ENCODE data around the gene PDLIM4. TPM values are rescaled to one million over a fixed set of nuclear protein-coding genes. Genes with fewer than 3 reads are reported as not detected.

Gene PDLIM4
- polyA plus RNA-seq, 2 of the 4 experiments (the other 2 are of a cell fraction): 0.09 TPM; not detected in 1

DNA sequence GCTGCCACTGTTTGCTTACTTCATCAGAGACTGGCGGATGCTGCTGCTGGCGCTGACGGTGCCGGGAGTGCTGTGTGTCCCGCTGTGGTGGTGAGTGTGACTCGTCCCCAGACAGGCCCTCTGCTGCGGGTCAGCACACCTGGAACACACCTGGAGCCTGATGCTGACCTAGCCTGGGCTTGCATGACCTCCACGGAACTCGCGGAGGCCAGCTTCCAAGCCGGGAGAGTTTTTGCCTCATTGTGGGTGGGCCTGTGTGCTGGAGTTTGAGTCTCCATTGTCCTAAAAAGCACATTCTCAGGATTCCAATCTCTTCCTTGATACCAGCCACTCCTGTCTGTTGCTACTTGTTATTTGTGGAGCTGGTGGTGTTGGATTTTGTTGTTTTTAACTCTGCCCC is 64.8 kb downstream of the PDLIM4 start:
- Histone ChIP-seq H3K9me3 (no peaks in the 10 kb centered on the region), H3K4me3 (no peak overlapping the region), H3K4me2 (no peak overlapping the region), H3K4me1 (peaks cover 6% of the 10 kb centered on the region; the same call in 2 of the 3 replicates), H3K27ac (no peak overlapping the region)
- DNase-seq (ENCODE audit: low read depth in 1 of 2, low spot score in 1 of 2) (no peak), FAIRE-seq (no peak), ATAC-seq (no peak)
- ChIA-PET POLR2A (no interaction called here), CTCF (interaction anchor here (2.0 kb wide), 1 partner anchor 29 kb away, joined by 5 read pairs; no protein-coding TSS in a partner anchor)
- TF ChIP-seq NR3C1 (IDR thresholded peaks at IDR 0.05): no peak
- no peak for TF ChIP-seq ZFP36 (IDR thresholded peaks at IDR 0.05; ENCODE audit: borderline replicate concordance, partially characterized antibody)
- no peak for TF ChIP-seq FOXS1 (CRISPR knock-in tag; IDR thresholded peaks at IDR 0.05)
- no peak for TF ChIP-seq PBX3 (IDR thresholded peaks at IDR 0.05)
- TF ChIP-seq HES2 (IDR thresholded peaks at IDR 0.05): no peak
- TF ChIP-seq SMC3 (IDR thresholded peaks at IDR 0.05): no peak
- TF ChIP-seq CBX2 (IDR thresholded peaks at IDR 0.05; ENCODE audit: borderline replicate concordance, low read depth): no peak
- no peak for TF ChIP-seq ZNF302 (CRISPR knock-in tag; IDR thresholded peaks at IDR 0.05)
- no peak for TF ChIP-seq BCL3 (IDR thresholded peaks at IDR 0.05)
- no peak for TF ChIP-seq PHF8 (IDR thresholded peaks at IDR 0.05; ENCODE audit: borderline replicate concordance, low read depth)
- TF ChIP-seq, protein P1, sequence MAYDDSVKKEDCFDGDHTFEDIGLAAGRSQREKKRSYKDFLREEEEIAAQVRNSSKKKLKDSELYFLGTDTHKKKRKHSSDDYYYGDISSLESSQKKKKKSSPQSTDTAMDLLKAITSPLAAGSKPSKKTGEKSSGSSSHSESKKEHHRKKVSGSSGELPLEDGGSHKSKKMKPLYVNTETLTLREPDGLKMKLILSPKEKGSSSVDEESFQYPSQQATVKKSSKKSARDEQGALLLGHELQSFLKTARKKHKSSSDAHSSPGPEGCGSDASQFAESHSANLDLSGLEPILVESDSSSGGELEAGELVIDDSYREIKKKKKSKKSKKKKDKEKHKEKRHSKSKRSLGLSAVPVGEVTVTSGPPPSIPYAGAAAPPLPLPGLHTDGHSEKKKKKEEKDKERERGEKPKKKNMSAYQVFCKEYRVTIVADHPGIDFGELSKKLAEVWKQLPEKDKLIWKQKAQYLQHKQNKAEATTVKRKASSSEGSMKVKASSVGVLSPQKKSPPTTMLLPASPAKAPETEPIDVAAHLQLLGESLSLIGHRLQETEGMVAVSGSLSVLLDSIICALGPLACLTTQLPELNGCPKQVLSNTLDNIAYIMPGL (CRISPR knock-in tag; IDR thresholded peaks at IDR 0.05; ENCODE audit: borderline replicate concordance): no peak
- TF ChIP-seq, protein P2, sequence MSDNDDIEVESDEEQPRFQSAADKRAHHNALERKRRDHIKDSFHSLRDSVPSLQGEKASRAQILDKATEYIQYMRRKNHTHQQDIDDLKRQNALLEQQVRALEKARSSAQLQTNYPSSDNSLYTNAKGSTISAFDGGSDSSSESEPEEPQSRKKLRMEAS (IDR thresholded peaks at IDR 0.05): no peak
- no peak for TF ChIP-seq TFCP2L1 (CRISPR knock-in tag; IDR thresholded peaks at IDR 0.05)
- TF ChIP-seq POLR2A (IDR thresholded peaks at IDR 0.05; ENCODE audit: low read length): no peak
- TF ChIP-seq, protein P3, sequence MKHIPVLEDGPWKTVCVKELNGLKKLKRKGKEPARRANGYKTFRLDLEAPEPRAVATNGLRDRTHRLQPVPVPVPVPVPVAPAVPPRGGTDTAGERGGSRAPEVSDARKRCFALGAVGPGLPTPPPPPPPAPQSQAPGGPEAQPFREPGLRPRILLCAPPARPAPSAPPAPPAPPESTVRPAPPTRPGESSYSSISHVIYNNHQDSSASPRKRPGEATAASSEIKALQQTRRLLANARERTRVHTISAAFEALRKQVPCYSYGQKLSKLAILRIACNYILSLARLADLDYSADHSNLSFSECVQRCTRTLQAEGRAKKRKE (CRISPR knock-in tag; IDR thresholded peaks at IDR 0.05; ENCODE audit: low read depth): no peak
- no peak for TF ChIP-seq JUNB (IDR thresholded peaks at IDR 0.05)
- 86% methylated on average over 10 of the region's 11 CpGs for WGBS (ENCODE audit: missing lambda C conversion rate)

Other genes with a start within 250 kb of the PDLIM4 start
- gene ACSL6, start 246.0 kb upstream of the PDLIM4 start, polyA plus RNA-seq (2011; rRNA removed): 0.05 and 0.09 TPM in 2 replicates
- 0.05 to 0.07 TPM (median 0.06 TPM) in 3 replicates for gene ACSL6, start 246.0 kb upstream of the PDLIM4 start, polyA plus RNA-seq (2017; fragmentation: RNase III; extraction: RNeasy Plus Mini Kit Qiagen cat#74134 plus additional on column Dnase treatment)
- gene IL3, start 197.0 kb upstream of the PDLIM4 start, polyA plus RNA-seq (2011; rRNA removed): not detected in 2 replicates
- not detected in 3 replicates for gene IL3, start 197.0 kb upstream of the PDLIM4 start, polyA plus RNA-seq (2017; fragmentation: RNase III; extraction: RNeasy Plus Mini Kit Qiagen cat#74134 plus additional on column Dnase treatment)
- gene CSF2, start 183.9 kb upstream of the PDLIM4 start, polyA plus RNA-seq (2011; rRNA removed): 0.21 TPM in 1 of 2 replicates, not detected in the other
- gene CSF2, start 183.9 kb upstream of the PDLIM4 start, polyA plus RNA-seq (2017; fragmentation: RNase III; extraction: RNeasy Plus Mini Kit Qiagen cat#74134 plus additional on column Dnase treatment): 0.34 TPM in 1 of 3 replicates, not detected in the others
- gene P4HA2, start 29.8 kb upstream of the PDLIM4 start, polyA plus RNA-seq (2011; rRNA removed): 45.0 and 64.9 TPM in 2 replicates
- 35.1 to 40.3 TPM (median 36.4 TPM) in 3 replicates for gene P4HA2, start 29.8 kb upstream of the PDLIM4 start, polyA plus RNA-seq (2017; fragmentation: RNase III; extraction: RNeasy Plus Mini Kit Qiagen cat#74134 plus additional on column Dnase treatment)
- 4.1 and 4.6 TPM in 2 replicates for gene SLC22A4, start 36.7 kb downstream of the PDLIM4 start, polyA plus RNA-seq (2011; rRNA removed)
- 3.2 to 4.2 TPM (median 3.6 TPM) in 3 replicates for gene SLC22A4, start 36.7 kb downstream of the PDLIM4 start, polyA plus RNA-seq (2017; fragmentation: RNase III; extraction: RNeasy Plus Mini Kit Qiagen cat#74134 plus additional on column Dnase treatment)
- 35.3 and 44.8 TPM in 2 replicates for gene SLC22A5, start 112.0 kb downstream of the PDLIM4 start, polyA plus RNA-seq (2011; rRNA removed)
- gene SLC22A5, start 112.0 kb downstream of the PDLIM4 start, polyA plus RNA-seq (2017; fragmentation: RNase III; extraction: RNeasy Plus Mini Kit Qiagen cat#74134 plus additional on column Dnase treatment): 27.4 to 33.2 TPM (median 28.4 TPM) in 3 replicates
- 10.9 and 11.2 TPM in 2 replicates for gene IRF1, start 233.1 kb downstream of the PDLIM4 start, polyA plus RNA-seq (2011; rRNA removed)
- gene IRF1, start 233.1 kb downstream of the PDLIM4 start, polyA plus RNA-seq (2017; fragmentation: RNase III; extraction: RNeasy Plus Mini Kit Qiagen cat#74134 plus additional on column Dnase treatment): 13.3 to 15.5 TPM (median 15.1 TPM) in 3 replicates

Data from A549 (cell line).